Testis (tissue), 2 donors: ENCODE results near the gene CCDC73.

Experiments
- POLR2A ChIP-seq: fragments of 450-650 bp; IDR thresholded peaks from one replicate; pipeline ENCODE4 v1.6.1; 2017; ENCODE audit warnings: antibody characterized with exemption, mild to moderate bottlenecking, moderate library complexity
- TF ChIP-seq, protein P1 (sequence below), 3 experiments: fragments of 450-650 bp in 2 of 3; fragments of 200-600 bp in 1 of 3; sonication (generic) in 1 of 3; IDR thresholded peaks; one replicate each; pipeline ENCODE4 v1.5.1; 2016 to 2019; ENCODE audit warnings: antibody characterized with exemption in 3 of 3, mild to moderate bottlenecking in 2 of 3, moderate library complexity in 1 of 3

DNA sequence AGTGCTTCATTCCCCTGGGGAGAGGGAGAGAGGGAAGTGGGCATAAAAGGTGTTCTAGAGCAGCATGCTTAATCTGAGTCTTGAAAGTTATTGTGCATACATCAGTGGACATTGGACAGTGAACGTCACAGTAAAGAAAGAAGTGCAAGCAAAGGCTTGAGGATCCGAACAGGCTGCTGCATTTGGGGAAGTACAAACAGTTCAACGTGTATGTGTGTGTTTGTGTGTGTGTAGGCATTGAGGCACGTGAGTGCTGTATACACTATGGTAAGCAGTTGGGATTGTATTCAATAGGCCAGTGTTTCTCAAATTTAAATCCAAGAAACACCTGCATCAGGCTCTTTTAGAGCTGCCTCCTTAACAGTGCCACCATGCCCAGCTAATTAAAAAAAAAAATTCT, 221.2 kb downstream of the CCDC73 start:
- no peak for TF ChIP-seq POLR2A
- TF ChIP-seq, protein P1, sequence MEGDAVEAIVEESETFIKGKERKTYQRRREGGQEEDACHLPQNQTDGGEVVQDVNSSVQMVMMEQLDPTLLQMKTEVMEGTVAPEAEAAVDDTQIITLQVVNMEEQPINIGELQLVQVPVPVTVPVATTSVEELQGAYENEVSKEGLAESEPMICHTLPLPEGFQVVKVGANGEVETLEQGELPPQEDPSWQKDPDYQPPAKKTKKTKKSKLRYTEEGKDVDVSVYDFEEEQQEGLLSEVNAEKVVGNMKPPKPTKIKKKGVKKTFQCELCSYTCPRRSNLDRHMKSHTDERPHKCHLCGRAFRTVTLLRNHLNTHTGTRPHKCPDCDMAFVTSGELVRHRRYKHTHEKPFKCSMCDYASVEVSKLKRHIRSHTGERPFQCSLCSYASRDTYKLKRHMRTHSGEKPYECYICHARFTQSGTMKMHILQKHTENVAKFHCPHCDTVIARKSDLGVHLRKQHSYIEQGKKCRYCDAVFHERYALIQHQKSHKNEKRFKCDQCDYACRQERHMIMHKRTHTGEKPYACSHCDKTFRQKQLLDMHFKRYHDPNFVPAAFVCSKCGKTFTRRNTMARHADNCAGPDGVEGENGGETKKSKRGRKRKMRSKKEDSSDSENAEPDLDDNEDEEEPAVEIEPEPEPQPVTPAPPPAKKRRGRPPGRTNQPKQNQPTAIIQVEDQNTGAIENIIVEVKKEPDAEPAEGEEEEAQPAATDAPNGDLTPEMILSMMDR (IDR thresholded peaks at IDR 0.05) = no peak
